ENCODE results near the gene FLNA.

The FLNA gene

GRCh38 chrX:154376774-154377173 lies 2.3 kb upstream of the FLNA start:
- no peak for TF ChIP-seq CSDC2 (CRISPR knock-in tag; IDR thresholded peaks at IDR 0.05)
- no peak for TF ChIP-seq TSHZ2 (CRISPR knock-in tag; IDR thresholded peaks at IDR 0.05)
- TF ChIP-seq ZNF565 (CRISPR knock-in tag; conservative IDR thresholded peaks at IDR 0.05; ENCODE audit: low read depth), result no peak
- TF ChIP-seq CREB5 (CRISPR knock-in tag; IDR thresholded peaks at IDR 0.05; ENCODE audit: low read depth), result no peak
- no peak for TF ChIP-seq CSRNP3 (CRISPR knock-in tag; IDR thresholded peaks at IDR 0.05)
- TF ChIP-seq PATZ1 (CRISPR knock-in tag; IDR thresholded peaks at IDR 0.05; ENCODE audit: borderline replicate concordance), result no peak
- TF ChIP-seq ZFP3 (CRISPR knock-in tag; IDR thresholded peaks at IDR 0.05), result no peak
- TF ChIP-seq ISL1 (CRISPR knock-in tag; IDR thresholded peaks at IDR 0.05), result no peak
- no peak for TF ChIP-seq TOX (CRISPR knock-in tag; IDR thresholded peaks at IDR 0.05; ENCODE audit: borderline replicate concordance)
- TF ChIP-seq TCF4 (CRISPR knock-in tag; IDR thresholded peaks at IDR 0.05; ENCODE audit: borderline replicate concordance), result no peak
- TF ChIP-seq ZNF8 (CRISPR knock-in tag; IDR thresholded peaks at IDR 0.05), result no peak
- TF ChIP-seq POU6F1 (CRISPR knock-in tag; IDR thresholded peaks at IDR 0.05; ENCODE audit: borderline replicate concordance, low read depth), result no peak
- no peak for TF ChIP-seq ZFP30 (CRISPR knock-in tag; IDR thresholded peaks at IDR 0.05)
- TF ChIP-seq RARB (CRISPR knock-in tag; IDR thresholded peaks at IDR 0.05), result no peak
- no peak for ATAC-seq

- no peak for ATAC-seq
These were observed 696 bp upstream of the FLNA start for GRCh38 chrX:154375156-154375504.

More at GRCh38 chrX:154375156-154375504, 696 bp upstream of the FLNA start:
- no peak for TF ChIP-seq BACH2 (CRISPR knock-in tag; IDR thresholded peaks at IDR 0.05; ENCODE audit: borderline replicate concordance)
- TF ChIP-seq PATZ1 (CRISPR knock-in tag; IDR thresholded peaks at IDR 0.05; ENCODE audit: borderline replicate concordance), result no peak
- TF ChIP-seq POU6F1 (CRISPR knock-in tag; IDR thresholded peaks at IDR 0.05; ENCODE audit: borderline replicate concordance, low read depth), result no peak
- no peak for TF ChIP-seq TCF4 (CRISPR knock-in tag; IDR thresholded peaks at IDR 0.05; ENCODE audit: borderline replicate concordance)
- no peak for TF ChIP-seq ARNTL (CRISPR knock-in tag; IDR thresholded peaks at IDR 0.05; ENCODE audit: borderline replicate concordance, low read depth)
- TF ChIP-seq ISL1 (CRISPR knock-in tag; IDR thresholded peaks at IDR 0.05), result no peak
- no peak for TF ChIP-seq CREB5 (CRISPR knock-in tag; IDR thresholded peaks at IDR 0.05; ENCODE audit: low read depth)
- no peak for TF ChIP-seq ESRRG (CRISPR knock-in tag; IDR thresholded peaks at IDR 0.05)
- no peak for TF ChIP-seq CSDC2 (CRISPR knock-in tag; IDR thresholded peaks at IDR 0.05)
- no peak for TF ChIP-seq ZC3H10 (CRISPR knock-in tag; IDR thresholded peaks at IDR 0.05)
- TF ChIP-seq ZFP30 (CRISPR knock-in tag; IDR thresholded peaks at IDR 0.05), result no peak
- no peak for TF ChIP-seq PPARA (CRISPR knock-in tag; IDR thresholded peaks at IDR 0.05; ENCODE audit: borderline replicate concordance)
- TF ChIP-seq OSR1 (CRISPR knock-in tag; IDR thresholded peaks at IDR 0.05), result no peak
- no peak for TF ChIP-seq RARB (CRISPR knock-in tag; IDR thresholded peaks at IDR 0.05)
- no peak for TF ChIP-seq GLIS3 (CRISPR knock-in tag; IDR thresholded peaks at IDR 0.05)
- TF ChIP-seq ZNF70 (CRISPR knock-in tag; IDR thresholded peaks at IDR 0.05), result no peak
- TF ChIP-seq TSHZ2 (CRISPR knock-in tag; IDR thresholded peaks at IDR 0.05), result no peak
